GM18498 (cell line): ENCODE measurements around the gene DSG2.
"Not testable (repeated sequence)": the region's sequence is repeated elsewhere in the genome, so short reads cannot be mapped to it uniquely, and the experiment has no call there.

Experiments
- ATAC-seq: cut with Tn5 transposase; IDR thresholded peaks from one replicate; pipeline ENCODE4 v1.9.1; 2021; ENCODE audit warnings: mild to moderate bottlenecking, moderate library complexity; ENCODE audit not compliant: unreplicated experiment

The DSG2 gene

GRCh38 chr18:31500051-31500688 lies 2.2 kb downstream of the DSG2 start:
- ATAC-seq: peak; percentile 88

- ATAC-seq: no peak
Observed at GRCh38 chr18:31503011-31503410, 5.0 kb downstream of the DSG2 start.

- ATAC-seq: no peak
Observed at GRCh38 chr18:31504455-31505147, 6.6 kb downstream of the DSG2 start.

GRCh38 chr18:31505156-31505555 lies 7.2 kb downstream of the DSG2 start:
- ATAC-seq: no peak

GRCh38 chr18:31506024-31506742 lies 8.2 kb downstream of the DSG2 start:
- ATAC-seq: no peak

- ATAC-seq: not testable (repeated sequence)
Observed at GRCh38 chr18:31507124-31507523, 9.1 kb downstream of the DSG2 start.

- ATAC-seq: no peak
Observed at GRCh38 chr18:31508781-31509180, 10.8 kb downstream of the DSG2 start.

GRCh38 chr18:31509571-31509970 lies 11.6 kb downstream of the DSG2 start:
- no peak for ATAC-seq

GRCh38 chr18:31510319-31510718 lies 12.3 kb downstream of the DSG2 start:
- ATAC-seq: no peak

GRCh38 chr18:31511098-31511497 lies 13.1 kb downstream of the DSG2 start:
- no peak for ATAC-seq

- ATAC-seq: no peak
Observed at GRCh38 chr18:31512203-31512764, 14.3 kb downstream of the DSG2 start.

- ATAC-seq: no peak
Observed at GRCh38 chr18:31513189-31513935, 15.4 kb downstream of the DSG2 start.

GRCh38 chr18:31516437-31516836 lies 18.5 kb downstream of the DSG2 start:
- ATAC-seq: no peak

- no peak for ATAC-seq
Observed at GRCh38 chr18:31526374-31526773, 28.4 kb downstream of the DSG2 start.

- ATAC-seq: no peak
Observed at GRCh38 chr18:31533236-31533635, 35.3 kb downstream of the DSG2 start.

GRCh38 chr18:31538837-31539236 lies 40.9 kb downstream of the DSG2 start:
- ATAC-seq: no peak

- ATAC-seq: no peak
Observed at GRCh38 chr18:31546476-31546875, 48.5 kb downstream of the DSG2 start.

GRCh38 chr18:31548853-31549252 lies 50.9 kb downstream of the DSG2 start:
- no peak for ATAC-seq

- ATAC-seq: no peak
Observed at GRCh38 chr18:31549416-31549815, 51.4 kb downstream of the DSG2 start.

- no peak for ATAC-seq
Observed at GRCh38 chr18:31551883-31552282, 53.9 kb downstream of the DSG2 start.

GRCh38 chr18:31553800-31554199 lies 55.8 kb downstream of the DSG2 start:
- no peak for ATAC-seq
